Neural progenitor cell (in vitro differentiated cells): ENCODE data around the gene TXNL4B.

Experiments used
- EZH2phosphoT487 ChIP-seq: fragments of 200-600 bp; sonication (generic); IDR thresholded peaks from 2 replicates; pipeline ENCODE4 v1.6.1; 2017; ENCODE audit warnings: antibody characterized with exemption
- TF ChIP-seq, protein P1 (sequence below): fragments of 200-600 bp; sonication (generic); IDR thresholded peaks from 2 replicates; pipeline ENCODE4 v1.5.1; 2017; ENCODE audit warnings: antibody characterized with exemption, mild to moderate bottlenecking

DNA sequence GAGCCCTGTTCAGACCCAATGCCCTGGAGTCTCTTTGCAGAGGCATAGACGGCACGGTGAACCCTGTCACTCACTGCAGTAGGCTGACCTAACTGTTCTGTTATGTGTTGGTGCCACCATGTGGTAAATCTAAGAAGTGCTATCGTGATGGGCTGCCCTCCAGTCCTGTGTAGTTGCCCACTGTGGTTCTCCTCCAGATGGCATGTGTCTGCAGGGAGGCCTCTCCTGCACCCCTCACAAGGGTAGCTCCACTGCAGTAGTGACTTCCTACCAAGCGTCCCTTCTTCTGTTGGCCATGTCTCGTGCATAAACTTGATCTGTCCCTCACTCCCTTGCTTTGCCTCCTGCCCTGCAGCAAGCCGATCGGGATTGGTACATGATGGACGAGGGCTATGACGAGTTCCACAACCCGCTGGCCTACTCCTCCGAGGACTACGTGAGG lies 6.0 kb upstream of the TXNL4B start:
- TF ChIP-seq EZH2phosphoT487 = no peak
- TF ChIP-seq, protein P1, sequence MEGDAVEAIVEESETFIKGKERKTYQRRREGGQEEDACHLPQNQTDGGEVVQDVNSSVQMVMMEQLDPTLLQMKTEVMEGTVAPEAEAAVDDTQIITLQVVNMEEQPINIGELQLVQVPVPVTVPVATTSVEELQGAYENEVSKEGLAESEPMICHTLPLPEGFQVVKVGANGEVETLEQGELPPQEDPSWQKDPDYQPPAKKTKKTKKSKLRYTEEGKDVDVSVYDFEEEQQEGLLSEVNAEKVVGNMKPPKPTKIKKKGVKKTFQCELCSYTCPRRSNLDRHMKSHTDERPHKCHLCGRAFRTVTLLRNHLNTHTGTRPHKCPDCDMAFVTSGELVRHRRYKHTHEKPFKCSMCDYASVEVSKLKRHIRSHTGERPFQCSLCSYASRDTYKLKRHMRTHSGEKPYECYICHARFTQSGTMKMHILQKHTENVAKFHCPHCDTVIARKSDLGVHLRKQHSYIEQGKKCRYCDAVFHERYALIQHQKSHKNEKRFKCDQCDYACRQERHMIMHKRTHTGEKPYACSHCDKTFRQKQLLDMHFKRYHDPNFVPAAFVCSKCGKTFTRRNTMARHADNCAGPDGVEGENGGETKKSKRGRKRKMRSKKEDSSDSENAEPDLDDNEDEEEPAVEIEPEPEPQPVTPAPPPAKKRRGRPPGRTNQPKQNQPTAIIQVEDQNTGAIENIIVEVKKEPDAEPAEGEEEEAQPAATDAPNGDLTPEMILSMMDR = peak; percentile 65
